ENCODE measurements around the gene VWA8. TPM values are rescaled to one million over a fixed set of nuclear protein-coding genes. Genes with fewer than 3 reads are reported as not detected.

VWA8 gene
- total RNA-seq, 1 donor from 2014 or later, result 19.6 TPM

DNA sequence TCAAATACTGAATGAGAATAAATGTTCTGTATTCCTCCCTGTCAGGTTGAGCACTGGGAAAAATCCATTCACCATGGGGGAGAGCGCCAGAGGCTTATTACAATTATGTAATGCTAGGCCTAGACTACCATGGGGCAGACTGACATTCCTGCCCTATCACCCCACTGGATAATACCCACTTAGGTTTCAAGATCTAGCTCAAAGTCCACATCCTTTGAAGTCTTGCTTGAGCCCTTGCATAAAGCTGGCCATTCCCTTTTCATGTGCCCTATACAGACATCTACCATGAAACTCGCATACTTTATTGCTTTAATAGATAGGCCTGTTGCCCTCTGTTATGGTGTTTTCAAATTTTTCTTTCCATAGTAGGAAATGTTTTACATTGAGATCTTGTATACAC, 354.3 kb downstream of the VWA8 start:
- no peak for TF ChIP-seq CTCF (conservative IDR thresholded peaks at IDR 0.05)
- Mint-ChIP-seq H3K27ac (no peak overlapping the region), H3K4me3 (no peak overlapping the region), H3K4me1 (ENCODE audit: unreplicated experiment) (peaks cover 29% of the 10 kb centered on the region), H3K27me3 (no peaks in the 10 kb centered on the region), H3K9me3 (no peaks in the 10 kb centered on the region), H3K36me3 (peaks cover 39% of the 10 kb centered on the region)
- DNase-seq (ENCODE audit: extremely low spot score, unreplicated experiment), result no peak

- Mint-ChIP-seq H3K36me3 (peaks cover 42% of the 10 kb centered on the region), H3K27ac (peak overlapping the region; percentile 7), H3K4me1 (ENCODE audit: unreplicated experiment) (peaks cover 25% of the 10 kb centered on the region), H3K4me3 (no peak overlapping the region), H3K27me3 (no peaks in the 10 kb centered on the region), H3K9me3 (peaks cover 4% of the 10 kb centered on the region)
- TF ChIP-seq CTCF (conservative IDR thresholded peaks at IDR 0.05), result no peak
- DNase-seq (ENCODE audit: extremely low spot score, unreplicated experiment), result no peak
Observed at GRCh38 chr13:41605319-41606285, 355.3 kb downstream of the VWA8 start.

DNA sequence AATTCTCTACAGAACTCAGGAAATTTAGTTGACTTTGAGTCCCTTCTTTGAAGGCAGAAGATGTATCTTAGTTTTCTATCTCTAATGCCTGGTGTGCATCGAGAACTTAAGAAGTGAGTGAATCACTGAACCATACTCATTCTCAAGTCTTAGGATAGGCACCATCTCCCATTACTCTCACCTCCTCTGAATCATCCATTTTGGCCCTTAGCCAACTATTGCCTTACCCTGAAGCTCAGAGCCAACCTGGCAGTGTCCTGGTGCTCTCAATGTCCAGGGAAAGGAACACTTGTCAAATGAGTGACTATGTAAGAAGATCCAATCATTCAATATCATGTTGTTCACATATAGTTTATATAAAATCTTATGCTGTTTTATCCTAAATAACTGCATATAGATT, 357.0 kb downstream of the VWA8 start:
- Mint-ChIP-seq H3K27ac (no peak overlapping the region), H3K9me3 (peaks cover 4% of the 10 kb centered on the region), H3K4me1 (ENCODE audit: unreplicated experiment) (peaks cover 16% of the 10 kb centered on the region), H3K36me3 (peaks cover 40% of the 10 kb centered on the region), H3K4me3 (no peak overlapping the region), H3K27me3 (no peaks in the 10 kb centered on the region)
- TF ChIP-seq CTCF (conservative IDR thresholded peaks at IDR 0.05), result no peak
- DNase-seq (ENCODE audit: extremely low spot score, unreplicated experiment), result no peak

DNA sequence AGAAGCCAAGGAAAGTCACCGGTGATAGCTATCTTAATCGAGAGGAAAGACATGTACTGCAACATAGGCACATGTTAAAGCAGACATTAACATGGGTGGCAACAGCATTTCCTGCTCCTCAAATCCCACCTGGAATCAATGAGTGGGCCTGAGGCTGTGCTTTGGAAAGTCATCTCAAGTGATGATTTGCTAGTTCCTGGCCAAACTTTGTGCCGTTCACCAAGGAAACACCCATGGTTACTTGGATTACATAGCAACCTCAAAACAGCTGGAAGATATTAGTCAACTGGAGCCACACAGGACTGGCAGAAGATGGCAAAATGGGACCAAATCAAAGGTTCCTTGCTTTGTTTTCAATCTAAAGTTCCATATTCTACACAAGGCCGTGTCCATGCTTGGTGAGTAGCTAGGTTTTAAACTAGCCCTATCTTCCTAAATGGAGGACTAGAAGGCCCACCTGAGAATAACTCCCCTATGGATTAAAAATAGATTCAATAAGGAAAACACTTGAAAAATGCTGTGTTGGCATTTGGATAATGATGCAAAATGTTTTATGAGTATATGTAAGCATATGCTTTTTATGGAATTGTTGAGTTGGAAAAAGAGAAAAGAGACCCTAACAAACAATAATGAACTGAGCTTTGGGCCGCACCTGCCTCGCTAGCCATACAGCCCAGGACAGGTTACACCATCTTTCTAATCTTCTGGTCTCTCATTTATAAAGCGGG, 359.0 kb downstream of the VWA8 start:
- Mint-ChIP-seq H3K36me3 (peaks cover 37% of the 10 kb centered on the region), H3K27me3 (no peaks in the 10 kb centered on the region), H3K9me3 (peaks cover 4% of the 10 kb centered on the region), H3K4me1 (ENCODE audit: unreplicated experiment) (peaks cover 14% of the 10 kb centered on the region), H3K27ac (no peak overlapping the region), H3K4me3 (no peak overlapping the region)
- TF ChIP-seq CTCF (conservative IDR thresholded peaks at IDR 0.05), result no peak
- DNase-seq (ENCODE audit: extremely low spot score, unreplicated experiment), result no peak

DNA sequence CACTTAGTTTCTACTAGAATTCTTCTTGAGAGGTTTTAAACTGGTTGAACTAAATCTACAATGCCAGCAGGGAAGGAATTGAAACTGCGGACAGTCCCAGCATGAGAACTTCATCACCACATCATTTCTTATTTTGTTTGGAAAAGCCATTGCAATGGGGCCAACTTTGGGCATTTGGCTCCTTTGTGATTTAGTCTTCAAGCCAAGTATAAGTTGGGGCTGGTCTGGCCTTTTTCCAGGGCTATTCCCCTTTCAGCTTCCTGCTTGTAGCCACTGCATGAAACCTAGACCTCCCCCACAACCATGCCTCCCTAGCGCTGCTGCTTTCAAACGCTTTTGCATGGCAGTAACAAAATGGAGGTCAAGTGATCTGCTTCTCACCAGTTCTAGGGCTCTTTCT, 361.3 kb downstream of the VWA8 start:
- Mint-ChIP-seq H3K4me3 (no peak overlapping the region), H3K36me3 (peaks cover 27% of the 10 kb centered on the region), H3K4me1 (ENCODE audit: unreplicated experiment) (peaks cover 4% of the 10 kb centered on the region), H3K27me3 (no peaks in the 10 kb centered on the region), H3K27ac (no peak overlapping the region), H3K9me3 (peaks cover 4% of the 10 kb centered on the region)
- TF ChIP-seq CTCF (conservative IDR thresholded peaks at IDR 0.05), result no peak
- no peak for DNase-seq (ENCODE audit: extremely low spot score, unreplicated experiment)

Data from type B pancreatic cell (in vitro differentiated cells).